ENCODE results near the gene SLIT3.

The SLIT3 gene

DNA sequence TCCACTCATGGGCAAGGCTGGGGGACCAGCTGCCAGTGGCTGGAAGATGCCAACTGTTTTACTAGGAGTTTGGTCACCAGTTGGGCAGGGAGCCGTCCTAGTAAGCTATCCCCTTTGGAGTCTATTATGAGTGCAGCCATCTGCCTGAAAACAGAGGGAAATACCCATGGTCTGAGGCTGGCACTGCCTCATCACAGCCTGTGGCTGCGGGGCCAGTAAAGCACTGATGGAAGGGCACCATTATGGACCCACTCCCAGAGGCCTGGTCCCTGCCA, 534.6 kb downstream of the SLIT3 start:
- peak; percentile 55 for DNase-seq
- Histone ChIP-seq H3K4me1 (peaks cover 59% of the 10 kb centered on the region), H3K27me3 (no peaks in the 10 kb centered on the region)

DNA sequence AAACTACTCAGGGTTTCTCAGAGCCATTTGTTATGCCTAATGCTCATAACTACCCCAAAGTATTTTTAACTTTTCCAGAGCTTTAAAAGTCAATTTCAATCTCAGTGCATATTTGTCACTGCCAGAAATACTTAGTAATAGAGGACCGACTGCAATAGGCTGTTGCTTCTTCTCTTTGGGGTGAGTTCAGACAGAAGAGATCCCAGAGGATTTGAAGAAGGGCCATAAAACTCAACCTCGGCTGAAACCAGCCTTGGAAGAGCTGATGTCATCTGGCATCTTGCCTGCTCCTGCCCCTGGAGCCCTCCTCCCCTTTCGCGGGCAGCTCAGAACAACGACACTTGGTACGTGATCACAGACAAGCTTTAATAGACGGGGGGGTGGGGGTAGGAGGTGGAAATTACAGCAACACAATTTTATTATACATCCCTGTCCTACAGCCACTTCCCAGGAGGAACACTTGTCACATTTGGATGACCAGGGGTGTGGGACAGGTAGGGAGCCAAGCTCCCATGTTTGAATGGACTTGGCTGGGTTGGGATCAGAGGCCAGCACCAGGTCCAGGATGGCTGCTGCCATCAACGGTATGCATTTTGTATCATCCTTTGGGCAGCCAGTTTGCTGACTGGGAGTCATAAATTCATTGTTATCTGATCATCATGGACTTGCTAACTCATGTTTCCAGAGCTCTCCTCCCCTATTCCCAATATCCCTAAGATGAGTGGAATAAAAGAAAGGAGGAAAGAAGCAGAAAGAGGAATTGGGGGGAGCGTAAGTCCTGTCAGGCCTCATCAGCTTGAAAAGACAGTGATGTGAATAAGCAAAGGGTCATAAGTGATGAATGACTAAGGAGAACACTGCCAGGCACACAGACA, 535.2 kb downstream of the SLIT3 start:
- peaks cover 89% of the 10 kb centered on the region for H3K36me3 ChIP-seq
- TF ChIP-seq, protein P1, sequence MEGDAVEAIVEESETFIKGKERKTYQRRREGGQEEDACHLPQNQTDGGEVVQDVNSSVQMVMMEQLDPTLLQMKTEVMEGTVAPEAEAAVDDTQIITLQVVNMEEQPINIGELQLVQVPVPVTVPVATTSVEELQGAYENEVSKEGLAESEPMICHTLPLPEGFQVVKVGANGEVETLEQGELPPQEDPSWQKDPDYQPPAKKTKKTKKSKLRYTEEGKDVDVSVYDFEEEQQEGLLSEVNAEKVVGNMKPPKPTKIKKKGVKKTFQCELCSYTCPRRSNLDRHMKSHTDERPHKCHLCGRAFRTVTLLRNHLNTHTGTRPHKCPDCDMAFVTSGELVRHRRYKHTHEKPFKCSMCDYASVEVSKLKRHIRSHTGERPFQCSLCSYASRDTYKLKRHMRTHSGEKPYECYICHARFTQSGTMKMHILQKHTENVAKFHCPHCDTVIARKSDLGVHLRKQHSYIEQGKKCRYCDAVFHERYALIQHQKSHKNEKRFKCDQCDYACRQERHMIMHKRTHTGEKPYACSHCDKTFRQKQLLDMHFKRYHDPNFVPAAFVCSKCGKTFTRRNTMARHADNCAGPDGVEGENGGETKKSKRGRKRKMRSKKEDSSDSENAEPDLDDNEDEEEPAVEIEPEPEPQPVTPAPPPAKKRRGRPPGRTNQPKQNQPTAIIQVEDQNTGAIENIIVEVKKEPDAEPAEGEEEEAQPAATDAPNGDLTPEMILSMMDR (IDR thresholded peaks at IDR 0.05; ENCODE audit: low read depth, low read length), result no peak
- H3K4me1 ChIP-seq, result peaks cover 53% of the 10 kb centered on the region
- no peak overlapping the region; the same call in 1 of the 2 replicates for H3K4me3 ChIP-seq (ENCODE audit: low read depth, low read length)
- H3K27me3 ChIP-seq, result no peaks in the 10 kb centered on the region
- peak; percentile 87 for DNase-seq
- H3K9me3 ChIP-seq, result no peaks in the 10 kb centered on the region

More for the DNA sequence above, 534.6 kb downstream of the SLIT3 start:
- Histone ChIP-seq H3K4me3 (ENCODE audit: low read depth, low read length) (no peak overlapping the region), H3K9me3 (no peaks in the 10 kb centered on the region), H3K36me3 (peaks cover 89% of the 10 kb centered on the region)
- TF ChIP-seq, protein P1 (IDR thresholded peaks at IDR 0.05; ENCODE audit: low read depth, low read length), result no peak

DNA sequence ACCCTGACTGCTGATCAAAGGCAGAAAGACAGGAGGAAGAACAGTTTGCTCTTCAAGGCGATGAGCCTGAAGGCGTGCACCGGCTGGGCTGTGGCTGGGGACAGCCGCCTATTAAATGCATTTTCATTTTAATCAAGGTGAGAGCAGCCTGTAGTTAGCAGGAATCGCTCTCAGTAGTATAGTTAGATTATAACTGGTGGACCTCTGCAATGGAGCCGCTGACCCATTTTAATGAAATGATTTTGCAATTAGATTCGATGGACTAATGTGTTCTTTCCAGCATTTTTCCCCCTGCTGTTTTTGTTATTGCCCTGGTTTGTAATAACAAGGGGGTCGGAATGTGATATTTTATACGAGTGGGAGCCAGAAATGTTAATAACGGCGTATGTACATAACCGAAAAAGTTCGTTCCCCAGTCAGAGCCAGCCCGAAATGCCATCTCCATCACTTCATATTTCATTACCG, 535.8 kb downstream of the SLIT3 start:
- no peak for DNase-seq
- TF ChIP-seq, protein P1 (IDR thresholded peaks at IDR 0.05; ENCODE audit: low read depth, low read length), result no peak
- Histone ChIP-seq H3K4me3 (ENCODE audit: low read depth, low read length) (no peak overlapping the region), H3K36me3 (peaks cover 94% of the 10 kb centered on the region), H3K27me3 (no peaks in the 10 kb centered on the region), H3K4me1 (peaks cover 47% of the 10 kb centered on the region), H3K9me3 (no peaks in the 10 kb centered on the region)

DNA sequence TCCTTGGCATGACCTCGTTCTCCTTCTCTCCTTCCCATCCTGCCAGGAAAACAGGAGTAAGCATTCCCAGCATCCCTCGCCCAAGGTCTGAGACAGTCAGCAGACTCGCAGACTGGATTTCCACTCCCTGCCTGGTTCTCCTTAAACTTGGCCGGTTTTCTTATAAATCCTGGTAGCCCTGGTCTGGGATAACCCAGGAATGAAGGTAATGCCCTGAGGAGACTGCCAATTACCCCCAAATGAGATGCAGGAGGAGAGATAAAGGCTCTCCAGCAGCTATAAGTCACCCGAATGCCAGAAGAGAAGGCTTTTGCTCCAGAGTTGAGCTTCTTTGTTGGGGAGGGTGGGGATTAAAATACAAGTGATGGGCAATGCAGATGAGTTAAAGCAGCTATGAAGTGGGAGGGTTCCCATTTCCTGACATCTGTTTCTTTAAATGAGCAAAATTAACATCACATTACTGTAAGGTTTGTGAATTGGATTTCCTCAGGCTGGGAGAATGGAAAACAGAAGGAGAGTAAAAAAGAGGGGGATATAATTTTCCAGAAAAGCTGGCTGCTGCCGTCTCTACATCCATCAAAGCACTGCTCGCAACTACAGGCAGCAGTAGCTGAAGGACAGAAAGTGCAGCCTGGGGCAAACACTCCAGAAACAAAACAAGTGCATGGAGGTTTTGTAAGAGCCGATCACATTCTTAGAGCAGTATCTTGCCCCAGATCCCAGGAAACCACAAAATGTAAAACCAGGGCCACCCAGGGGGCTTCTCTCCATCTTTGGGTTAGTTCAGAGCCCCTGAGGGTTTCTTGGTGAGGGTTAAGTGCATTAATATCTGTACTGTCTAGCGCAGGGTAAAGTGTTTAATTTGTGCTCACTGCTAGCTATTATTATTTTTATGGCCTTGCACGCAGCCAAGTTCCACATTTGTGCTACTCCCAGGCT, 544.2 kb downstream of the SLIT3 start:
- no peak overlapping the region for H3K4me3 ChIP-seq (ENCODE audit: low read depth, low read length)
- H3K27me3 ChIP-seq, result no peaks in the 10 kb centered on the region
- peaks cover 97% of the 10 kb centered on the region for H3K36me3 ChIP-seq
- no peaks in the 10 kb centered on the region for H3K9me3 ChIP-seq
- peaks cover 4% of the 10 kb centered on the region; the same call in 1 of the 2 replicates for H3K4me1 ChIP-seq
- TF ChIP-seq, protein P1 (IDR thresholded peaks at IDR 0.05; ENCODE audit: low read depth, low read length), result no peak
- DNase-seq, result no peak

DNA sequence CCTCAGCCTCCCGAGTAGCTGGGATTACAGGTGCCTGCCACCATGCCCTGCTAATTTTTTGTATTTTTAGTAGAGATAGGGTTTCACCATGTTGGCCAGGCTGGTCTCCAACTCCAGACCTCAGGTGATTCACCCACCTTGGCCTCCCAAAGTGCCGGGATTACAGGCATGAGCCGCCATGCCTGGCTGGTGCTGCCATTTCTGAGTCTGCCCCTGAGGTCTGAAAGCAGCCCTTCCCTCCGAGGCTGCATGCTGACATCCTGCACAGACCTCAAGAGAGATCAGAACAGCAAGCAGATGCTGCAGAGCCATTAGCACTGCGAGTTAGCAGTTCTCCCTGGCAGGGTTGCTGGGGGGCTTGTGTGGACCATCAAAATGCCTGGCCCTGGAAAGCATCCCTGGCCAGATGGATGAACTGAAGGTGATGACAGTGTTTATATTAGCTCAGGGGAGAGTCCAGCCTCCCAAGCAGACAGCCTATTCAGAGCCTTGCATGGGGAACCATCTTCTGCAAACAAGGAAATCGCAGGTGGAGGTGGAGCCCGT, 545.3 kb downstream of the SLIT3 start:
- TF ChIP-seq, protein P1 (IDR thresholded peaks at IDR 0.05; ENCODE audit: low read depth, low read length), result no peak
- H3K27me3 ChIP-seq, result no peaks in the 10 kb centered on the region
- H3K36me3 ChIP-seq, result peaks cover 99% of the 10 kb centered on the region
- H3K9me3 ChIP-seq, result no peaks in the 10 kb centered on the region
- no peak overlapping the region for H3K4me3 ChIP-seq (ENCODE audit: low read depth, low read length)
- DNase-seq, result no peak
- H3K4me1 ChIP-seq, result peaks cover 4% of the 10 kb centered on the region; the same call in 1 of the 2 replicates

All from BE2C (cell line).